OCI-LY7 (cell line): Measurements from ENCODE around the gene CARD11. TPM values are rescaled to one million over a fixed set of nuclear protein-coding genes. Genes with fewer than 3 reads are reported as not detected.

ENCODE experiments used
- BruUV-seq: library from RNA; stranded (reverse); fragments of 400-500 nt; replicated peaks from 2 replicates; lab custom pipeline; 2021; lab: Mats Ljungman, UMichigan
- CTCF ChIA-PET: fragments of 300-600 bp; sonication (Branson Sonifier 250); formaldehyde crosslinking; loops from one replicate; lab custom pipeline; 2022; ENCODE audit warnings: antibody characterized with exemption; ENCODE audit not compliant: unreplicated experiment; lab: Charles Lee
- POLR2A ChIA-PET: fragments of 300-600 bp; sonication (Branson Sonifier 250); formaldehyde crosslinking; loops from one replicate; lab custom pipeline; 2022; ENCODE audit warnings: antibody characterized with exemption; lab: Charles Lee
- DNase-seq: peaks from one replicate; pipeline ENCODE4 v3.0.0-alpha.2; 2015; ENCODE audit warnings: low spot score
- H2AFZ ChIP-seq: fragments of 200-600 bp; sonication (generic), shearing (Covaris generic); 2 replicates; pipeline ENCODE4 v1.6.1; 2014; ENCODE audit warnings: mild to moderate bottlenecking, antibody characterized with exemption, low read length, moderate library complexity
- H3K27ac ChIP-seq: fragments of 200-600 bp; sonication (generic); 2 replicates; pipeline ENCODE4 v1.5.1; 2014; ENCODE audit warnings: mixed run types, low read depth, mild to moderate bottlenecking, moderate library complexity, low read length, inconsistent platforms; ENCODE audit not compliant: poor library complexity, severe bottlenecking
- H3K36me3 ChIP-seq: fragments of 200-600 bp; sonication (generic); 2 replicates; pipeline ENCODE4 v1.6.1; 2014; ENCODE audit warnings: mild to moderate bottlenecking, antibody characterized with exemption, low read length, moderate library complexity, mixed read lengths; ENCODE audit not compliant: insufficient read depth
- H3K4me1 ChIP-seq: fragments of 200-600 bp; sonication (generic); 2 replicates; pipeline ENCODE4 v1.5.1; 2014; ENCODE audit warnings: mild to moderate bottlenecking, low read length; ENCODE audit not compliant: insufficient read depth, poor library complexity, severe bottlenecking
- H3K4me2 ChIP-seq: fragments of 200-600 bp; sonication (generic); 2 replicates; pipeline ENCODE4 v1.6.1; 2014; ENCODE audit warnings: mild to moderate bottlenecking, low read length
- H3K4me3 ChIP-seq: fragments of 200-600 bp; sonication (generic); 2 replicates; pipeline ENCODE4 v1.5.1; 2014; ENCODE audit warnings: mild to moderate bottlenecking, low read depth, low read length; ENCODE audit not compliant: poor library complexity, severe bottlenecking
- H3K79me2 ChIP-seq: fragments of 200-600 bp; sonication (generic); 2 replicates; pipeline ENCODE4 v1.6.1; 2016; ENCODE audit warnings: low read depth, mild to moderate bottlenecking, low read length, moderate library complexity, mixed read lengths; ENCODE audit not compliant: insufficient read depth
- H3K9me2 ChIP-seq: fragments of 200-600 bp; sonication (generic); 2 replicates; pipeline ENCODE4 v1.6.1; 2016; ENCODE audit warnings: mild to moderate bottlenecking, low read length, mixed read lengths; ENCODE audit not compliant: insufficient read depth
- H3K9me3 ChIP-seq: fragments of 200-600 bp; sonication (generic); 2 replicates; pipeline ENCODE4 v1.6.1; 2014; ENCODE audit warnings: mild to moderate bottlenecking, mixed run types, low read length, mixed read lengths
- H4K20me1 ChIP-seq: fragments of 200-600 bp; sonication (generic); 2 replicates; pipeline ENCODE4 v1.6.1; 2014; ENCODE audit warnings: mild to moderate bottlenecking, antibody characterized with exemption, low read length, moderate library complexity, mixed read lengths; ENCODE audit not compliant: insufficient read depth
- CTCF ChIP-seq: fragments of 200-600 bp; sonication (generic); conservative IDR thresholded peaks from 2 replicates; pipeline ENCODE4 v1.5.1; 2014; ENCODE audit warnings: mild to moderate bottlenecking, antibody characterized with exemption, low read length, moderate library complexity, mixed read lengths
- EZH2phosphoT487 ChIP-seq: fragments of 200-600 bp; sonication (generic); IDR thresholded peaks from 2 replicates; pipeline ENCODE4 v1.6.1; 2018; ENCODE audit warnings: low read depth, borderline replicate concordance, mild to moderate bottlenecking, mixed run types, antibody characterized with exemption, low read length, moderate library complexity, mixed read lengths
- intact Hi-C: fragments of 100-400 bp; cut with micrococcal nuclease; formaldehyde crosslinking; loops from one replicate; pipeline ENCODE4 v1.10.0; 2022; ENCODE audit not compliant: unreplicated experiment
- total RNA-seq, 2 experiments: library from RNA; depleted of rRNA in 1 of 2; stranded (reverse); fragments of >200 nt in 1 of 2; shearing (Covaris generic) in 1 of 2; gene quantifications; 2 replicates each; pipeline ENCODE4 v1.2.3, GENCODE V29; 2014 to 2022

The CARD11 gene
- total RNA-seq, 2 experiments from 2014 or later = 33.8 to 63.5 TPM

GRCh38 chr7:3067193-3067592 is 23.5 kb upstream of the CARD11 start:
- H3K36me3 ChIP-seq = no peaks in the 10 kb centered on the region
- TF ChIP-seq EZH2phosphoT487 (no peak), CTCF (no peak)
- H3K79me2 ChIP-seq = no peaks in the 10 kb centered on the region
- POLR2A ChIA-PET = interaction anchor here (1.5 kb wide), 1 partner anchor 13 kb away, joined by 4 read pairs; no protein-coding TSS in a partner anchor
- no peaks in the 10 kb centered on the region for H4K20me1 ChIP-seq
- no peaks in the 10 kb centered on the region for H3K9me3 ChIP-seq
- no TSS peak for BruUV-seq
- H3K4me3 ChIP-seq = no peak overlapping the region
- no peak overlapping the region for H2AFZ ChIP-seq
- no peaks in the 10 kb centered on the region for H3K9me2 ChIP-seq
- H3K27ac ChIP-seq = no peak overlapping the region
- H3K4me1 ChIP-seq = no peaks in the 10 kb centered on the region
- CTCF ChIA-PET = interaction anchor here (1.8 kb wide), 1 partner anchor 13 kb away, joined by 6 read pairs; no protein-coding TSS in a partner anchor
- no peak overlapping the region for H3K4me2 ChIP-seq
- intact Hi-C loops = no loop called here
- DNase-seq = no peak

- Histone ChIP-seq H3K9me2 (no peaks in the 10 kb centered on the region), H3K79me2 (no peaks in the 10 kb centered on the region), H3K36me3 (no peaks in the 10 kb centered on the region), H4K20me1 (no peaks in the 10 kb centered on the region), H3K9me3 (no peaks in the 10 kb centered on the region), H3K4me1 (no peaks in the 10 kb centered on the region), H3K4me3 (no peak overlapping the region), H2AFZ (no peak overlapping the region), H3K27ac (no peak overlapping the region), H3K4me2 (no peak overlapping the region)
- ChIA-PET CTCF (interaction anchor here (1.8 kb wide), 1 partner anchor 12 kb away, joined by 6 read pairs; no protein-coding TSS in a partner anchor), POLR2A (interaction anchor here (0.9 to 1.5 kb wide), 2 partner anchors 12 to 34 kb away, joined by 3 to 4 read pairs; no protein-coding TSS in a partner anchor)
- intact Hi-C loops = no loop called here
- DNase-seq = no peak
- TF ChIP-seq EZH2phosphoT487 (no peak), CTCF (no peak)
- no TSS peak for BruUV-seq
Observed at GRCh38 chr7:3066506-3066905, 22.8 kb upstream of the CARD11 start.

GRCh38 chr7:3065724-3066143 is 22.1 kb upstream of the CARD11 start:
- intact Hi-C loops = loop anchor here (1.0 kb wide), 2 partner anchors 90 to 178 kb away; no protein-coding TSS in a partner anchor
- no peaks in the 10 kb centered on the region for H3K4me1 ChIP-seq
- 0 out of 2 replicates have a peak overlapping the region, but pooled peaks have one; percentile 1 for H3K4me2 ChIP-seq
- peak; percentile 60 for DNase-seq
- H3K9me2 ChIP-seq = no peaks in the 10 kb centered on the region
- H4K20me1 ChIP-seq = no peaks in the 10 kb centered on the region
- BruUV-seq = no TSS peak
- CTCF ChIA-PET = interaction anchor here (0.6 to 1.8 kb wide), 2 partner anchors 11 to 76 kb away, joined by 6 to 7 read pairs; no protein-coding TSS in a partner anchor
- POLR2A ChIA-PET = interaction anchor here (0.6 to 0.9 kb wide), 4 partner anchors 24 to 178 kb away, joined by 3 to 4 read pairs (median 3); no protein-coding TSS in a partner anchor
- no peak overlapping the region for H3K4me3 ChIP-seq
- H3K79me2 ChIP-seq = no peaks in the 10 kb centered on the region
- peak; percentile 90 for TF ChIP-seq CTCF
- no peak for TF ChIP-seq EZH2phosphoT487
- peak overlapping the region; percentile 0; the same call in 1 of the 2 replicates for H2AFZ ChIP-seq
- H3K9me3 ChIP-seq = no peaks in the 10 kb centered on the region
- no peak overlapping the region for H3K27ac ChIP-seq
- no peaks in the 10 kb centered on the region for H3K36me3 ChIP-seq
